NCI-H1105 (cell line): Measurements from ENCODE around the gene PCDHA6.
"Not testable (repeated sequence)": the region's sequence is repeated elsewhere in the genome, so short reads cannot be mapped to it uniquely, and the experiment has no call there.

ENCODE experiments used
- DNase-seq: peaks from one replicate; lab custom pipeline; 2025; lab: John Stamatoyannopoulos, UW

The PCDHA6 gene

GRCh38 chr5:140822281-140822629 lies 5.5 kb upstream of the PCDHA6 start:
- DNase-seq = no peak

DNA sequence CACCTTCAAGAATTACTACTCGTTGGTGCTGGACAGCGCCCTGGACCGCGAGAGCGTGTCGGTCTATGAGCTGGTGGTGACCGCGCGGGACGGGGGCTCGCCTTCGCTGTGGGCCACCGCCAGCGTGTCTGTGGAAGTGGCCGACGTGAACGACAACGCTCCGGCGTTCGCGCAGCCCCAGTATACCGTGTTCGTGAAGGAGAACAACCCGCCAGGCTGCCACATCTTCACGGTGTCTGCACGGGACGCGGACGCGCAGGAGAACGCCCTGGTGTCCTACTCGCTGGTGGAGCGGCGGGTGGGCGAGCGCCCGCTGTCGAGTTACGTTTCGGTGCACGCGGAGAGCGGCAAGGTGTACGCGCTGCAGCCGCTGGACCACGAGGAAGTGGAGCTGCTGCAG lies 4.8 kb upstream of the PCDHA6 start:
- DNase-seq = not testable (repeated sequence)

GRCh38 chr5:140823475-140823874 lies 4.3 kb upstream of the PCDHA6 start:
- no peak for DNase-seq

DNA sequence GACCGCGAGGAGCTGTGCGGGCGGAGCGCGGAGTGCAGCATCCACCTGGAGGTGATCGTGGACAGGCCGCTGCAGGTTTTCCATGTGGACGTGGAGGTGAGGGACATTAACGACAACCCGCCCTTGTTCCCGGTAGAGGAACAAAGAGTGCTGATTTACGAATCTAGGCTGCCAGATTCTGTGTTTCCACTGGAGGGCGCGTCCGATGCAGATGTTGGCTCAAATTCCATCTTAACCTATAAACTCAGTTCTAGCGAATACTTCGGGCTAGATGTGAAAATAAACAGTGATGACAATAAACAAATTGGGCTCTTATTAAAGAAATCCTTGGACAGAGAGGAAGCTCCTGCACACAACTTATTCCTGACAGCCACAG lies 590 bp downstream of the PCDHA6 start:
- no peak for DNase-seq

GRCh38 chr5:140829511-140830501 lies 2.0 kb downstream of the PCDHA6 start:
- DNase-seq = not testable (repeated sequence)

GRCh38 chr5:140833993-140834392 lies 6.2 kb downstream of the PCDHA6 start, which contains the start of gene PCDHA7:
TSS of gene PCDHA7 (plus strand) at chr5:140834269. CDS start at chr5:140834384, 115 bp downstream.
- DNase-seq = no peak

GRCh38 chr5:140834439-140835008 lies 6.8 kb downstream of the PCDHA6 start:
- not testable (repeated sequence) for DNase-seq

GRCh38 chr5:140835622-140836510 lies 8.1 kb downstream of the PCDHA6 start:
- no peak for DNase-seq

GRCh38 chr5:140840978-140841962 lies 13.5 kb downstream of the PCDHA6 start, which contains the start of gene PCDHA8:
TSS of gene PCDHA8 (plus strand) at chr5:140841187. CDS start at chr5:140841322, 135 bp downstream.
- DNase-seq = no peak

DNA sequence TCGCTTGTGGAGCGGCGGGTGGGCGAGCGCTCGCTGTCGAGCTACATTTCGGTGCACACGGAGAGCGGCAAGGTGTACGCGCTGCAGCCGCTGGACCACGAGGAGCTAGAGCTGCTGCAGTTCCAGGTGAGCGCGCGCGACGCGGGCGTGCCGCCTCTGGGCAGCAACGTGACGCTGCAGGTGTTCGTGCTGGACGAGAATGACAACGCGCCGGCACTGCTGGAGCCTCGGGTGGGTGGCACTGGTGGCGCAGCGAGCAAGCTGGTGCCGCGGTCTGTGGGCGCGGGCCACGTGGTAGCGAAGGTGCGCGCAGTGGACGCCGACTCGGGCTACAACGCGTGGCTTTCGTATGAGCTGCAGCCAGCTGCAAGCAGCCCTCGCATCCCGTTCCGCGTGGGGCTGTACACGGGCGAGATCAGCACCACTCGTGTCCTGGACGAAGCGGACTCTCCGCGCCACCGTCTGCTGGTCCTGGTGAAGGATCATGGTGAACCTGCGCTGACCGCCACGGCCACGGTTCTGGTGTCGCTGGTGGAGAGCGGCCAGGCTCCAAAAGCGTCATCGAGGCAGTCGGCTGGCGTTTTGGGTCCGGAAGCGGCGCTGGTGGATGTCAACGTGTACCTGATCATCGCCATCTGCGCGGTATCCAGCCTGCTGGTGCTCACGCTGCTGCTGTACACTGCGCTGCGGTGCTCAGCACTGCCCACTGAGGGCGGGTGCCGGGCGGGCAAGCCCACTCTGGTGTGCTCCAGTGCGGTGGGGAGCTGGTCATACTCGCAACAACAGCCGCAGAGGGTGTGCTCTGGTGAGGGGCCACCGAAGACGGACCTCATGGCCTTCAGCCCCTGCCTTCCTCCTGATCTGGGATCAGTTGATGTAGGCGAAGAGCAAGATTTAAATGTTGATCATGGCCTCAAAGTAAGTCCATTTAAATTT lies 15.3 kb downstream of the PCDHA6 start:
- no peak for DNase-seq

GRCh38 chr5:140848139-140849102 lies 20.7 kb downstream of the PCDHA6 start, which contains the start of gene PCDHA9:
TSS of gene PCDHA9 (plus strand) at chr5:140848382. CDS start at chr5:140848496, 114 bp downstream.
- not testable (repeated sequence) for DNase-seq

- DNase-seq = not testable (repeated sequence)
These were observed 22.3 kb downstream of the PCDHA6 start for GRCh38 chr5:140849831-140850634.

- DNase-seq = no peak
These were observed 28.3 kb downstream of the PCDHA6 start, which contains the start of gene PCDHA10 for GRCh38 chr5:140855772-140856674. TSS of gene PCDHA10 (plus strand) at chr5:140855897. CDS start at chr5:140856049, 152 bp downstream.

- DNase-seq = no peak
These were observed 29.6 kb downstream of the PCDHA6 start for GRCh38 chr5:140857177-140857986.

GRCh38 chr5:140857987-140858240 lies 30.2 kb downstream of the PCDHA6 start:
- no peak for DNase-seq
